Tibial nerve (tissue), 3 donors: ENCODE data around the gene TXLNG.

Experiments used
- POLR2A ChIP-seq, 2 donors: fragments of 450-650 bp; IDR thresholded peaks; one replicate each; pipeline ENCODE4 v1.6.1; 2017; ENCODE audit warnings: antibody characterized with exemption in 2 of 2, mild to moderate bottlenecking in 2 of 2, moderate library complexity in 2 of 2
- TF ChIP-seq, protein P1 (sequence below), 5 experiments: fragments of 200-600 bp in 3 of 5; fragments of 450-650 bp in 2 of 5; sonication (generic) in 3 of 5; IDR thresholded peaks; one replicate each; pipeline ENCODE4 v1.5.1; 2016 to 2019; ENCODE audit warnings: antibody characterized with exemption in 5 of 5, mild to moderate bottlenecking in 3 of 5, moderate library complexity in 2 of 5

DNA sequence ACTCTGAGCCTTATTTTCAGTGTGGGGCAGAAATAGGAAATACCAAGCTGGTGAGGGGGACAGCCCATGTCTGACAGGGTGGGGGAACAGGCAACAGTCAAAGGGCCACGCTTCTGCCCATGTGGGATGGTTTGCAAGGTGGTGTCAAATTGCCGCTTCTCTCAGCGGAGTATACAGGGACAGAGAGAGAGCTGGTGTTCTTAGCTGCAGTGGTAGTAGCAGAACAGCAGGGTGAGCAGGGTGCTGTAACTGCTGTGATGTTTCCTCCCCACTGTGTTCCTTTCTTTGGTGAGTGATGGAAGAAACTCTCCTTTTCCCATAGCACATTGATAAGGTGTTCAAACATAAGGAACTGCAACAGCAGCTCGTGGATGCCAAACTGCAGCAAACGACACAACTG lies 46.0 kb downstream of the TXLNG start:
- no peak for TF ChIP-seq POLR2A (IDR thresholded peaks at IDR 0.05)
- TF ChIP-seq, protein P1, sequence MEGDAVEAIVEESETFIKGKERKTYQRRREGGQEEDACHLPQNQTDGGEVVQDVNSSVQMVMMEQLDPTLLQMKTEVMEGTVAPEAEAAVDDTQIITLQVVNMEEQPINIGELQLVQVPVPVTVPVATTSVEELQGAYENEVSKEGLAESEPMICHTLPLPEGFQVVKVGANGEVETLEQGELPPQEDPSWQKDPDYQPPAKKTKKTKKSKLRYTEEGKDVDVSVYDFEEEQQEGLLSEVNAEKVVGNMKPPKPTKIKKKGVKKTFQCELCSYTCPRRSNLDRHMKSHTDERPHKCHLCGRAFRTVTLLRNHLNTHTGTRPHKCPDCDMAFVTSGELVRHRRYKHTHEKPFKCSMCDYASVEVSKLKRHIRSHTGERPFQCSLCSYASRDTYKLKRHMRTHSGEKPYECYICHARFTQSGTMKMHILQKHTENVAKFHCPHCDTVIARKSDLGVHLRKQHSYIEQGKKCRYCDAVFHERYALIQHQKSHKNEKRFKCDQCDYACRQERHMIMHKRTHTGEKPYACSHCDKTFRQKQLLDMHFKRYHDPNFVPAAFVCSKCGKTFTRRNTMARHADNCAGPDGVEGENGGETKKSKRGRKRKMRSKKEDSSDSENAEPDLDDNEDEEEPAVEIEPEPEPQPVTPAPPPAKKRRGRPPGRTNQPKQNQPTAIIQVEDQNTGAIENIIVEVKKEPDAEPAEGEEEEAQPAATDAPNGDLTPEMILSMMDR (IDR thresholded peaks at IDR 0.05): no peak
